Pancreas (tissue), 10 donors: ENCODE data around the gene DAP3. TPM values are rescaled to one million over a fixed set of nuclear protein-coding genes. Genes with fewer than 3 reads are reported as not detected.
A peak's percentile ranks its signal among the peaks of the same experiment; 100 is the strongest.
"Not testable (repeated sequence)": the region's sequence is repeated elsewhere in the genome, so short reads cannot be mapped to it uniquely, and the experiment has no call there.

Source experiments
- ATAC-seq, 4 donors: fragments of 200-7000 bp; cut with Tn5 transposase; one replicate each; pipeline versions ENCODE4 v1.8.0 to v1.9.1; 2020; ENCODE audit warnings: mild to moderate bottlenecking in 4 of 4, moderate library complexity in 4 of 4
- DNase-seq, 6 donors: peaks; one replicate each; pipeline ENCODE4 v3.0.0-alpha.2; 2020
- FAIRE-seq: peaks from 2 replicates; lab custom pipeline; 2012; peaks lifted over from hg19 to GRCh38; lab: Jason Lieb, UNC
- H3K27ac ChIP-seq, 4 donors: fragments of 200-600 bp; sonication (generic); 1 replicate in 3 of 4; 2 replicates in 1 of 4; pipeline versions ENCODE4 v1.5.0 to v1.8.0; 2020
- H3K27me3 ChIP-seq, 4 donors: fragments of 200-600 bp; one replicate each; pipeline ENCODE4 v1.8.0; 2021
- H3K36me3 ChIP-seq, 3 donors: fragments of 200-600 bp; sonication (generic) in 1 of 3; one replicate each; pipeline versions ENCODE4 v1.5.0 to v1.8.0; 2020 to 2021
- H3K4me1 ChIP-seq, 3 donors: fragments of 200-600 bp; one replicate each; pipeline ENCODE4 v1.8.0; 2021
- H3K4me3 ChIP-seq, 4 donors: fragments of 200-600 bp; sonication (generic) in 2 of 4; one replicate each; pipeline versions ENCODE4 v1.5.0 to v1.8.0; 2020 to 2021
- H3K9me3 ChIP-seq, 4 donors: fragments of 200-600 bp; one replicate each; pipeline ENCODE4 v1.8.0; 2021
- WGBS, 2 donors: extraction: QIAGEN DNeasy Blood & Tissue Kit; methylation state at CpG; one replicate each; pipeline ENCODE4 v1.1.7; 2013; 5-methylcytosine and 5-hydroxymethylcytosine counted together
- intact Hi-C, 3 donors: fragments of 100-400 bp; cut with DNase I; formaldehyde crosslinking; loops; one replicate each; pipeline versions ENCODE4 v1.11.1 to v1.14.2; 2022
- polyA plus RNA-seq, 2 donors: library from polyadenylated mRNA; stranded (reverse); fragments of 200-250 nt; gene quantifications; one replicate each; pipeline ENCODE4 v1.2.3, GENCODE V29; 2013
- total RNA-seq, 6 donors: library from RNA; stranded (reverse); fragmentation: NEBNext Ultra II Directional in 4 of 6; extraction: Animal tissue kit (Norgen Biotek cat#: 25700) in 4 of 6; gene quantifications; one replicate each; pipeline versions ENCODE4 v1.2.1 to v1.2.4, GENCODE V29; 2021 to 2023
- TF ChIP-seq, protein P1 (sequence below), 4 donors: fragments of 200-600 bp; sonication (generic) in 3 of 4; IDR thresholded peaks; one replicate each; pipeline versions ENCODE4 v1.5.0 to v1.8.0; 2021; ENCODE audit warnings: antibody characterized with exemption in 4 of 4
- donor health status: healthy with polysubstance abuse.
- donor health status: DM: no; HTN: no; CAD: no; lungs with moderate emphysema.
- donor health status: DM: no; HTN: no; CAD: no.
- donor health status: control.
- donor health status: control.
- donor health status: Bipolar disorder and iron deficiency.
- donor health status: DM: yes; HTN: yes; CAD: no.
- donor health status: DM: no; HTN: no; CAD: no.
- donor health status: DM: no; HTN: no; CAD: no.
- donor health status: DM: yes; HTN: yes; CAD: no.

Gene DAP3
- total and polyA plus RNA-seq, 8 donors: 40.3 to 73.8 (median 51.8) TPM

DNA sequence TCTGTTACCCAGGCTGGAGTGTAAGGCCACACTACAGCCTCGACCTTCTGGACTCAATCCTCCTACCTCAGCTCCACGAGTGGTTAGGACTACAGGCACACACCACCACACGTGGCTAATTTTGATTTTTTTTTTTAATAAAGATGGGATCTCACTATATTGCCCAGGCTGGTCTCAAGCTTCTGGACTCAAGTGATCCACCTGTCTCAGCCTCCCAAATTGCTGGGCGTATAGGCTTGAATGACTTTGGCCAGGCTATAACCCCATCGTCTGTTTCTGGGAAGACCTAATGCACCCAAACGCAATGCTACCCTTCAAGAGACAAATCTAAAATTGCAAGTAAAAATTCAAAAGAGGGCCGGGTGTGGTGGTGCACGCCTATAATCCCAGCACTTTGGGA, 52.1 kb downstream of the DAP3 start:
- no peak overlapping the region for H3K27ac ChIP-seq
- DNase-seq (no peak), ATAC-seq (no peak), FAIRE-seq (no peak)
- H3K4me3 ChIP-seq: no peak overlapping the region
- no peaks in the 10 kb centered on the region for H3K4me1 ChIP-seq
- intact Hi-C loops: no loop called here
- no peaks in the 10 kb centered on the region for H3K9me3 ChIP-seq
- H3K36me3 ChIP-seq: no peaks in the 10 kb centered on the region
- WGBS, 2 donors: 86 to 88% methylated on average over 8 of the region's 8 CpGs
- no peaks in the 10 kb centered on the region for H3K27me3 ChIP-seq
- TF ChIP-seq, protein P1, sequence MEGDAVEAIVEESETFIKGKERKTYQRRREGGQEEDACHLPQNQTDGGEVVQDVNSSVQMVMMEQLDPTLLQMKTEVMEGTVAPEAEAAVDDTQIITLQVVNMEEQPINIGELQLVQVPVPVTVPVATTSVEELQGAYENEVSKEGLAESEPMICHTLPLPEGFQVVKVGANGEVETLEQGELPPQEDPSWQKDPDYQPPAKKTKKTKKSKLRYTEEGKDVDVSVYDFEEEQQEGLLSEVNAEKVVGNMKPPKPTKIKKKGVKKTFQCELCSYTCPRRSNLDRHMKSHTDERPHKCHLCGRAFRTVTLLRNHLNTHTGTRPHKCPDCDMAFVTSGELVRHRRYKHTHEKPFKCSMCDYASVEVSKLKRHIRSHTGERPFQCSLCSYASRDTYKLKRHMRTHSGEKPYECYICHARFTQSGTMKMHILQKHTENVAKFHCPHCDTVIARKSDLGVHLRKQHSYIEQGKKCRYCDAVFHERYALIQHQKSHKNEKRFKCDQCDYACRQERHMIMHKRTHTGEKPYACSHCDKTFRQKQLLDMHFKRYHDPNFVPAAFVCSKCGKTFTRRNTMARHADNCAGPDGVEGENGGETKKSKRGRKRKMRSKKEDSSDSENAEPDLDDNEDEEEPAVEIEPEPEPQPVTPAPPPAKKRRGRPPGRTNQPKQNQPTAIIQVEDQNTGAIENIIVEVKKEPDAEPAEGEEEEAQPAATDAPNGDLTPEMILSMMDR (IDR thresholded peaks at IDR 0.05): no peak

DNA sequence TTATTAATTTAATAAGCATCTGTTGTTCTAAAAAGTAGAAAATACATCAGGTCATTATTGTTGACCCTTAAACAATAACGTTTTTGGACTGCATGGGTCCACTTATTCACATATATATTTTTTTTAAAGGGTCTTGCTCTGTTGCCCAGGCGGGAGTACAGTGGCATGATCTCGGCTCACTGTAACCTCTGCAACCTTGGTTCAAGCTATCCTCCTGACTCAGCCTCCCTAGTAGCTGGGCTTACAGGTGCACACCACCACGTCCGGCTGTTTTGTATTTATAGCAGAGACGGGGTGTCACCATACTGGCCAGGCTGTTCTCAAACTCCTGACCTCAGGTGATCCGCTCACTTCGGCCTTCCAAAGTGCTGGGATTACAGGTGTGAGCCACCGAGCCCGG, 53.0 kb downstream of the DAP3 start:
- TF ChIP-seq, protein P1 (IDR thresholded peaks at IDR 0.05): no peak
- FAIRE-seq (no peak), ATAC-seq (no peak), DNase-seq (no peak)
- Histone ChIP-seq H3K27ac (no peak overlapping the region), H3K36me3 (no peaks in the 10 kb centered on the region), H3K4me3 (no peak overlapping the region), H3K4me1 (no peaks in the 10 kb centered on the region), H3K9me3 (no peaks in the 10 kb centered on the region), H3K27me3 (no peaks in the 10 kb centered on the region)
- intact Hi-C loops: no loop called here
- 84 to 89% methylated on average over 10 of the region's 10 CpGs for WGBS, 2 donors

DNA sequence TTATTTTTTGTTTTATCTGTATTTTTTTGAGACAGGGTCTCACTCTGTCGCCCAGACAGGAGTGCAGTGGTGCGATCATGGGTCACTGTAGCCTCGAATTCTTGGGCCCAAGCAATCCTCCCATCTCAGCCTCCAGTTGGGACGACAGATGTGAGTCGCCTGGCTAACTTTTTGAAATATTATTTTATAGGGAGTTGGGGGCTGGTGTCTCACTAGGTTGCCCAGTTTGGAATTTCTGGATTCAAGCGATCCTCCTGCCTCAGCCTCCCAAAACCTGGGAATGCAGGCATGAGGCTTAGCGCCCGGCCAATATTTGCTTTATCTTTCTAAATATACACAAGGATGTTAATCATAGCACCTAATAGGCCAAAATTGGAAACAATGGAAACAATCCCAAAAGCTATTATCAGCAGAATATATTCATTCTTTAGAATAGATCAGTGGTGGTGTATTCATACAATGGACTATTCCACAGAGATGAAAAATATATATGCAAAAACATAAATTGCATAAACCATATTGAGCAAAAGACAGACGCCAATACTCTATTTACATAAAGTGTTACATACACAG, 55.9 kb downstream of the DAP3 start:
- intact Hi-C loops: no loop called here
- H3K9me3 ChIP-seq: no peaks in the 10 kb centered on the region
- H3K36me3 ChIP-seq: no peaks in the 10 kb centered on the region
- TF ChIP-seq, protein P1 (IDR thresholded peaks at IDR 0.05): no peak
- 57 to 60% methylated on average over 9 of the region's 9 CpGs for WGBS, 2 donors
- no peaks in the 10 kb centered on the region for H3K4me1 ChIP-seq
- H3K27me3 ChIP-seq: no peaks in the 10 kb centered on the region
- ATAC-seq: no peak
- peak overlapping the region in 3 of 4 donors; percentile 23 to 53 (median 47) for H3K27ac ChIP-seq
- peak overlapping the region; percentile 34 to 53 (median 52) for H3K4me3 ChIP-seq
- no peak for FAIRE-seq
- DNase-seq: peak in 1 of 6 donors; percentile 10

DNA sequence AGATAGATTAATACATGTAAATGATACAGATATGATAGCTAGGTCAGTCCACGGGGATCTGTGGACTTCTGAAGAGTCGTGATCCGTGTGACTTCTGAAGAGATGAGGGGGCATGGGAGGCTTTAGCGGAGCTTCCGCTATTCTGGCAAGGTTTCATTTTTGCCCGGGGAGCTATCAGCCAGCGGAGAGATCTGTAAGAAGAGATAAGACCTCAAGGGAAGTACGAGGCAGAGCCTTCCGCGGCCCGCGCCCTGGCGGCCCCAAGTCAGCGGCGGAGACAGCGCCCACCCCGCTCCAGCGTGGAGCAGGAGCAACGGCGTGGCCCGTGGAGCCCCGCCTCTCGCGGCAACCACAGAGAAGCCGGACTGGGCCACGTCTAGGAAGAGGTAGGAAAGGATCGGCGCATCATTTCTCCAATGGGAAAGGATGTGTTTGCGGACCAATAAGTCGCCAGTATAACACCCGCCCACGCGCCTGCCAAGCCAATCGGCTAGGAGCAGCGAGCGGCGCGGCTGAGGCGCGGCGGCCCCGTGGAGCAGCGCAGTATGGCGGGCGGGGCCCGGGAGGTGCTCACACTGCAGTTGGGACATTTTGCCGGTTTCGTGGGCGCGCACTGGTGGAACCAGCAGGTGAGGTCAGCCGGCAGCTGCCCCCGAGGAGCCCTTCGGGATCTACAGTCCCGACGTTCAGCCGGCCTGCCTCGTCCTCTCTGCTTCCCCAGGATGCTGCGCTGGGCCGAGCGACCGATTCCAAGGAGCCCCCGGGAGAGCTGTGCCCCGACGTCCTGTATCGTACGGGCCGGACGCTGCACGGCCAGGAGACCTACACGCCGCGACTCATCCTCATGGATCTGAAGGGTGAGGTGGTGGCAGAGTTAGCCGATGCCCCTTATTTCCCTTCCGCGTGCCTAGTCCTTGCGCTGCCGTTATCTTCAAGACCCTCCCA, 56.7 kb downstream of the DAP3 start:
- intact Hi-C loops, FAIRE-seq, H3K4me1 ChIP-seq, H3K9me3 ChIP-seq, H3K27me3 ChIP-seq, H3K36me3 ChIP-seq: not testable (repeated sequence)
- WGBS, 2 donors: 0% methylated on average over 30 to 45 of the region's 77 CpGs
- DNase-seq: peak; percentile 91 to 97 (median 94)
- ATAC-seq: peak; percentile 96 to 98 (median 96)
- Histone ChIP-seq H3K27ac (peak overlapping the region; percentile 23 to 53 (median 44)), H3K4me3 (peak overlapping the region; percentile 34 to 53 (median 52))

DNA sequence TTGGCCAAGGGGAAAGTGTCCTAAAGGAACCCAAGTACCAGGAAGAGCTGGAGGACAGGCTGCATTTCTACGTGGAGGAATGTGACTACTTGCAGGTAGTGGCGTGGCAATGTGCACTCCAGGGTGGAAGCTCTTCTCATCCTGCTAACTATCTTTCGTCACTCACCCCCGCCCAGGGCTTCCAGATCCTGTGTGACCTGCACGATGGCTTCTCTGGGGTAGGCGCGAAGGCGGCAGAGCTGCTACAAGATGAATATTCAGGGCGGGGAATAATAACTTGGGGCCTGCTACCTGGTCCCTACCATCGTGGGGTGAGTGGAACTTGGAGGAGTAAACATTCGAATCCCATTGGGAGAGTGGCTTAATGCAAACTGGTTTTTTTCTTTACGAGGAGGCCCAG, 58.7 kb downstream of the DAP3 start:
- H3K4me3 ChIP-seq, DNase-seq, FAIRE-seq, ATAC-seq, H3K9me3 ChIP-seq, H3K36me3 ChIP-seq, H3K27me3 ChIP-seq, H3K27ac ChIP-seq, H3K4me1 ChIP-seq, intact Hi-C loops: not testable (repeated sequence)
- WGBS, 2 donors: 80 to 84% methylated on average over 11 of the region's 12 CpGs

DNA sequence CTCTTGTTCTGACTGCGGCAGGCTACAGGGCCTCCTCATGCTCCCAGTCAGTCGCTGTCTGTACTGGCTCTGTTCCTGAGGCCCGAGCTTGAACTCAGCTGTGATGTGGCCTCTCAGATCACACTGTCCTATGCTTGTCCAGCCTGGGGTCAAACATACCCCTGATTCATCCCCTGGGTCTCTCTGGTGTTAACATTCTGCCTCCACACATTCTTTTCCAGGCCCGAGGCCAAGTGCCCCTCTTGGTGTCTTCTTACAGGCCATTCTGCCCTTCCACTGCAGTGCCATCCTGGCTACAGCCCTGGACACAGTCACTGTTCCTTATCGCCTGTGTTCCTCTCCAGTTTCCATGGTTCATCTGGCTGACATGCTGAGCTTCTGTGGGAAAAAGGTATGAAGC, 59.2 kb downstream of the DAP3 start:
- H3K36me3 ChIP-seq, H3K4me1 ChIP-seq, H3K4me3 ChIP-seq, ATAC-seq, intact Hi-C loops, H3K9me3 ChIP-seq, H3K27ac ChIP-seq, FAIRE-seq, H3K27me3 ChIP-seq: not testable (repeated sequence)
- peak in 1 of 6 donors; percentile 11 for DNase-seq
- 50 to 65% methylated on average over 4 to 5 of the region's 5 CpGs for WGBS, 2 donors

DNA sequence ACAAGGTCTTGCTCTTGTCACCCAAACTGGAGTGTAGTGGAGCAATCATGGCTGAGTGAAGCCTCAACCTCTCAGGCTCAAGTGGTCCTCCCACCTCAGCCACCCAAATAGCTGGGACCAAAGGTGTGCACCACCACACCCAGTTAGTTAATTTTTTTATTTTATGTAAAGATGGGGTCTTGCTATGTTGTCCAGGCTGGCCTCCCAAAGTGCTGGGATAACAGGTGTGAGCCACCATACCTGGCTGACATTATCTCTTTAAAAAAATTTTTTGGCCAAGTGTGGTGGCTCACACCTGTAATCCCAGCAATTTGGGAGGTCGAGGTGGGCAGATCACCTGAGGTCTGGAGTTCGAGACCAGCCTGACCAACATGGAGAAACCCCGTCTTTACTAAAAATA, 70.1 kb downstream of the DAP3 start:
- H3K4me3 ChIP-seq, intact Hi-C loops, H3K27ac ChIP-seq, FAIRE-seq, H3K4me1 ChIP-seq, H3K9me3 ChIP-seq, DNase-seq, ATAC-seq, H3K27me3 ChIP-seq: not testable (repeated sequence)
- H3K36me3 ChIP-seq: peaks cover 9 to 54% (median 9%) of the 10 kb centered on the region in 3 donors
- WGBS, 2 donors: 98 to 100% methylated on average over 3 of the region's 3 CpGs
